H9 (cell line): Measurements from ENCODE around the gene LMCD1. TPM values are rescaled to one million over a fixed set of nuclear protein-coding genes. Genes with fewer than 3 reads are reported as not detected.

Experiments
- DNase-seq: peaks from one replicate; pipeline ENCODE4 v3.0.0-alpha.2; 2017
- H2AFZ ChIP-seq: one replicate; pipeline ENCODE4 v1.6.1; 2013; ENCODE audit warnings: mild to moderate bottlenecking, low read length, control low read depth, moderate library complexity
- H2AK5ac ChIP-seq: 2 replicates; pipeline ENCODE4 v1.6.1; 2013; ENCODE audit warnings: low read length, control low read depth, mixed read lengths; ENCODE audit not compliant: insufficient read length
- H2BK120ac ChIP-seq: one replicate; pipeline ENCODE4 v1.6.1; 2013; ENCODE audit warnings: low read depth, mild to moderate bottlenecking, low read length, control low read depth, inconsistent platforms; ENCODE audit not compliant: poor library complexity, severe bottlenecking
- H2BK12ac ChIP-seq: 2 replicates; pipeline ENCODE4 v1.6.1; 2013; ENCODE audit warnings: low read length, control low read depth, mixed read lengths, low read depth; ENCODE audit not compliant: insufficient read length
- H2BK15ac ChIP-seq: 2 replicates; pipeline ENCODE4 v1.6.1; 2013; ENCODE audit warnings: low read depth, low read length, control low read depth
- H2BK20ac ChIP-seq: one replicate; pipeline ENCODE4 v1.6.1; 2013; ENCODE audit warnings: low read depth, mild to moderate bottlenecking, low read length, control low read depth, inconsistent platforms; ENCODE audit not compliant: poor library complexity, severe bottlenecking
- H2BK5ac ChIP-seq: 2 replicates; pipeline ENCODE4 v1.6.1; 2013; ENCODE audit warnings: low read length, control low read depth, mixed read lengths; ENCODE audit not compliant: insufficient read length
- H3K14ac ChIP-seq: 2 replicates; pipeline ENCODE4 v1.6.1; 2013; ENCODE audit warnings: low read length, control low read depth; ENCODE audit not compliant: insufficient read depth
- H3K18ac ChIP-seq: 2 replicates; pipeline ENCODE4 v1.6.1; 2013; ENCODE audit warnings: low read depth, mild to moderate bottlenecking, mixed read lengths, low read length, control low read depth; ENCODE audit not compliant: insufficient read length
- H3K23ac ChIP-seq: 2 replicates; pipeline ENCODE4 v1.6.1; 2013; ENCODE audit warnings: low read length, control low read depth, mixed read lengths, low read depth; ENCODE audit not compliant: insufficient read length
- H3K23me2 ChIP-seq: 2 replicates; pipeline ENCODE4 v1.6.1; 2013; ENCODE audit warnings: low read depth, mild to moderate bottlenecking, mixed read lengths, low read length, control low read depth; ENCODE audit not compliant: insufficient read length, poor library complexity, severe bottlenecking
- H3K27ac ChIP-seq: 2 replicates; pipeline ENCODE4 v1.5.1; 2013; ENCODE audit warnings: low read length, control low read depth, mixed read lengths, low read depth; ENCODE audit not compliant: insufficient read length
- H3K27me3 ChIP-seq: 2 replicates; pipeline ENCODE4 v1.6.1; 2013; ENCODE audit warnings: low read length, control low read depth, inconsistent platforms; ENCODE audit not compliant: insufficient read depth
- H3K4ac ChIP-seq: 2 replicates; pipeline ENCODE4 v1.6.1; 2013; ENCODE audit warnings: low read depth, mild to moderate bottlenecking, control low read depth, inconsistent platforms, low read length, moderate library complexity
- H3K4me1 ChIP-seq: 2 replicates; pipeline ENCODE4 v1.6.1; 2013; ENCODE audit warnings: low read length, control low read depth, inconsistent platforms; ENCODE audit not compliant: insufficient read depth
- H3K4me2 ChIP-seq: 2 replicates; pipeline ENCODE4 v1.6.1; 2013; ENCODE audit warnings: low read length, control low read depth, mixed read lengths; ENCODE audit not compliant: insufficient read length, insufficient read depth
- H3K56ac ChIP-seq: 2 replicates; pipeline ENCODE4 v1.6.1; 2013; ENCODE audit warnings: low read depth, mild to moderate bottlenecking, mixed read lengths, low read length, control low read depth; ENCODE audit not compliant: insufficient read length
- H3K79me1 ChIP-seq: 2 replicates; pipeline ENCODE4 v1.6.1; 2013; ENCODE audit warnings: low read depth, mild to moderate bottlenecking, moderate library complexity, low read length, control low read depth, inconsistent platforms; ENCODE audit not compliant: insufficient read depth, poor library complexity, severe bottlenecking
- H3K79me2 ChIP-seq: 2 replicates; pipeline ENCODE4 v1.6.1; 2013; ENCODE audit warnings: low read length, control low read depth, inconsistent platforms; ENCODE audit not compliant: insufficient read depth
- H3K9ac ChIP-seq: 2 replicates; pipeline ENCODE4 v1.6.1; 2013; ENCODE audit warnings: low read length, control low read depth, mixed read lengths; ENCODE audit not compliant: insufficient read length; ENCODE audit errors: extremely low read depth
- H3K9me3 ChIP-seq: one replicate; pipeline ENCODE4 v1.6.1; 2013; ENCODE audit warnings: low read depth, low read length, inconsistent platforms; ENCODE audit not compliant: control insufficient read depth
- H3T11ph ChIP-seq: one replicate; pipeline ENCODE4 v1.6.1; 2013; ENCODE audit warnings: mild to moderate bottlenecking, low read length, control low read depth, inconsistent platforms
- H4K20me1 ChIP-seq: one replicate; pipeline ENCODE4 v1.6.1; 2013; ENCODE audit not compliant: control insufficient read depth, insufficient read length, insufficient read depth
- H4K5ac ChIP-seq: 2 replicates; pipeline ENCODE4 v1.6.1; 2013; ENCODE audit warnings: low read depth, mild to moderate bottlenecking, mixed read lengths, low read length, control low read depth; ENCODE audit not compliant: insufficient read length
- H4K8ac ChIP-seq: replicated peaks from 2 replicates; pipeline ENCODE4 v1.6.1; 2013; ENCODE audit warnings: low read length, control low read depth, mixed read lengths, low read depth; ENCODE audit not compliant: insufficient read length
- H4K91ac ChIP-seq: 2 replicates; pipeline ENCODE4 v1.6.1; 2013; ENCODE audit warnings: low read depth, mild to moderate bottlenecking, moderate library complexity, mixed read lengths, low read length, control low read depth; ENCODE audit not compliant: insufficient read length
- H3K27ac Mint-ChIP-seq, 3 experiments: 2 replicates in 2 of 3; 3 replicates in 1 of 3; pipeline ENCODE4 v1.8.0; 2020 to 2021; ENCODE audit warnings: mixed read lengths in 3 of 3, mild to moderate bottlenecking in 1 of 3, moderate library complexity in 1 of 3
- H3K27me3 Mint-ChIP-seq: 2 replicates; pipeline ENCODE4 v1.8.0; 2021; ENCODE audit warnings: low read depth, mild to moderate bottlenecking, moderate library complexity, mixed read lengths
- H3K36me3 Mint-ChIP-seq, 3 experiments: 2 replicates in 2 of 3; 3 replicates in 1 of 3; pipeline ENCODE4 v1.8.0; 2020 to 2021; ENCODE audit warnings: low read depth in 3 of 3, mixed read lengths in 3 of 3; ENCODE audit not compliant: insufficient read depth in 1 of 3
- H3K4me1 Mint-ChIP-seq, 2 experiments: 2 replicates each; pipeline ENCODE4 v1.8.0; 2020; ENCODE audit warnings: mixed read lengths in 2 of 2
- H3K4me3 Mint-ChIP-seq, 2 experiments: 2 replicates in 1 of 2; 3 replicates in 1 of 2; pipeline ENCODE4 v1.8.0; 2020 to 2021; ENCODE audit warnings: mild to moderate bottlenecking in 2 of 2, mixed read lengths in 2 of 2, moderate library complexity in 1 of 2
- H3K9me3 Mint-ChIP-seq, 2 experiments: 2 replicates in 1 of 2; 3 replicates in 1 of 2; pipeline ENCODE4 v1.8.0; 2020; ENCODE audit warnings: mild to moderate bottlenecking in 2 of 2, mixed read lengths in 2 of 2, moderate library complexity in 1 of 2
- CTCF ChIP-seq: fragments of 200-600 bp; sonication (generic); conservative IDR thresholded peaks from 3 replicates; pipeline ENCODE4 v1.8.0; 2021; ENCODE audit warnings: antibody characterized with exemption, mild to moderate bottlenecking
- WGBS: extraction: QIAGEN DNeasy Blood & Tissue Kit; methylation state at CpG from one replicate; pipeline ENCODE4 v1.1.7; 2013; ENCODE audit warnings: missing lambda C conversion rate, low lambda C conversion rate, mixed read lengths; ENCODE audit not compliant: insufficient read length; ENCODE audit errors: extremely low coverage; 5-methylcytosine and 5-hydroxymethylcytosine counted together
- total RNA-seq: library from RNA; stranded (reverse); gene quantifications from 2 replicates; pipeline ENCODE4 v1.2.1, GENCODE V29; 2021

LMCD1 gene
- total RNA-seq, 1 experiment from 2014 or later = 19.2 TPM

- 0 out of 7 replicates have a peak overlapping the region, but pooled peaks of 1 of the 3 experiments have one; percentile 53 for H3K27ac Mint-ChIP-seq
- no peak overlapping the region for H3K14ac ChIP-seq
- H2BK12ac ChIP-seq = no peak overlapping the region
- no peaks in the 10 kb centered on the region for H3K9me3 ChIP-seq
- TF ChIP-seq CTCF = peak; percentile 67
- H3K56ac ChIP-seq = no peak overlapping the region
- H3K27me3 Mint-ChIP-seq = peaks cover 2% of the 10 kb centered on the region; the same call in 1 of the 2 replicates
- no peaks in the 10 kb centered on the region for H3K79me1 ChIP-seq
- H3K4me3 Mint-ChIP-seq = no peak overlapping the region
- no peak overlapping the region for H2BK15ac ChIP-seq
- DNase-seq = peak; percentile 43
- no peak overlapping the region for H4K91ac ChIP-seq
- no peak overlapping the region for H3K4ac ChIP-seq
- H3K4me1 ChIP-seq = no peaks in the 10 kb centered on the region
- no peak overlapping the region for H4K5ac ChIP-seq
- no peak overlapping the region for H3K18ac ChIP-seq
- H2AK5ac ChIP-seq = no peak overlapping the region
- no peak overlapping the region for H3K23ac ChIP-seq
- no peak overlapping the region for H2AFZ ChIP-seq
- no peaks in the 10 kb centered on the region for H3K23me2 ChIP-seq
- no peak overlapping the region for H2BK20ac ChIP-seq
- peaks cover 0 to 13% (median 7%) of the 10 kb centered on the region in 3 experiments; a peak in 3 of 7 replicates for H3K36me3 Mint-ChIP-seq
- peaks cover 16 to 20% of the 10 kb centered on the region in 2 experiments for H3K4me1 Mint-ChIP-seq
- no peak overlapping the region for H3K4me2 ChIP-seq
- WGBS = no CpG with 5 or more reads among the region's 7 CpGs
- H3K9ac ChIP-seq = no peak overlapping the region
- no peak overlapping the region for H3K27ac ChIP-seq
- peaks cover 0 to 6% of the 10 kb centered on the region in 2 experiments; a peak in 1 of 5 replicates for H3K9me3 Mint-ChIP-seq
- no peaks in the 10 kb centered on the region for H3K27me3 ChIP-seq
- H3K79me2 ChIP-seq = no peaks in the 10 kb centered on the region
- H2BK5ac ChIP-seq = no peak overlapping the region
- H4K20me1 ChIP-seq = no peaks in the 10 kb centered on the region
- H2BK120ac ChIP-seq = no peak overlapping the region
- H3T11ph ChIP-seq = no peak overlapping the region
- no peak overlapping the region for H4K8ac ChIP-seq
These were observed 105.8 kb downstream of the LMCD1 start for GRCh38 chr3:8607234-8608040.
